HepG2 (cell line): ENCODE results near the gene REST.

Source experiments
- GABPA ChIP-seq, 2 experiments: IDR thresholded peaks; 2 replicates each; pipeline ENCODE4 v1.6.1; 2011 to 2016; ENCODE audit warnings: low read depth in 2 of 2, low read length in 1 of 2, missing biosample characterization in 1 of 2, missing genetic modification characterization in 1 of 2
- JDP2 ChIP-seq: sonication (generic); formaldehyde crosslinking; IDR thresholded peaks from 2 replicates; pipeline ENCODE4 v1.8.1; 2022; ENCODE audit warnings: missing genetic modification reagents, borderline replicate concordance
- NR2C2 ChIP-seq: sonication (generic); formaldehyde crosslinking; IDR thresholded peaks from 2 replicates; pipeline ENCODE4 v1.4.0; 2020; ENCODE audit warnings: missing genetic modification reagents, mild to moderate bottlenecking, moderate library complexity, borderline replicate concordance
- POLR2A ChIP-seq, 2 experiments: IDR thresholded peaks; 2 replicates each; pipeline ENCODE4 v1.6.1; 2011; ENCODE audit warnings: low read depth in 2 of 2, low read length in 2 of 2, mild to moderate bottlenecking in 1 of 2, moderate library complexity in 1 of 2; ENCODE audit not compliant: insufficient read depth in 1 of 2
- SMAD1 ChIP-seq: sonication (generic); formaldehyde crosslinking; IDR thresholded peaks from 2 replicates; pipeline ENCODE4 v1.4.0; 2020; ENCODE audit warnings: missing genetic modification reagents, low read depth, mild to moderate bottlenecking, borderline replicate concordance
- SMAD3 ChIP-seq: sonication (generic); formaldehyde crosslinking; IDR thresholded peaks from 2 replicates; pipeline ENCODE4 v1.4.0; 2020; ENCODE audit warnings: missing genetic modification reagents
- U2AF2 ChIP-seq: fragments of 200-400 bp; formaldehyde crosslinking; IDR thresholded peaks from 2 replicates; pipeline ENCODE4 v1.6.1; 2017; ENCODE audit warnings: low read depth, mild to moderate bottlenecking, low read length
- ZFP82 ChIP-seq: sonication (generic); formaldehyde crosslinking; IDR thresholded peaks from 2 replicates; pipeline ENCODE4 v1.5.1; 2020; ENCODE audit warnings: mild to moderate bottlenecking, missing genetic modification reagents, borderline replicate concordance
- ZNF432 ChIP-seq: sonication (generic); formaldehyde crosslinking; IDR thresholded peaks from 2 replicates; pipeline ENCODE4 v1.5.0; 2020; ENCODE audit warnings: missing genetic modification reagents, mild to moderate bottlenecking, borderline replicate concordance
- TF ChIP-seq, protein P1 (sequence below), 2 experiments: IDR thresholded peaks; 2 replicates each; pipeline ENCODE4 v1.6.1; 2011 to 2012; ENCODE audit warnings: low read length in 2 of 2, borderline replicate concordance in 1 of 2, low read depth in 1 of 2, mild to moderate bottlenecking in 1 of 2, moderate library complexity in 1 of 2
- TF ChIP-seq, protein P2 (sequence below): sonication (generic); formaldehyde crosslinking; IDR thresholded peaks from 2 replicates; pipeline ENCODE4 v1.4.0; 2020; ENCODE audit warnings: missing genetic modification reagents
- TF ChIP-seq, protein P3 (sequence below): sonication (generic); formaldehyde crosslinking; IDR thresholded peaks from 2 replicates; pipeline ENCODE4 v1.4.0; 2020; ENCODE audit warnings: missing genetic modification reagents, borderline replicate concordance
- TF ChIP-seq, protein P4 (sequence below): sonication (generic); formaldehyde crosslinking; conservative IDR thresholded peaks from 2 replicates; pipeline ENCODE4 v1.5.0; 2020; ENCODE audit warnings: missing genetic modification reagents
- TF ChIP-seq, protein P5 (sequence below): sonication (generic); formaldehyde crosslinking; IDR thresholded peaks from 2 replicates; pipeline ENCODE4 v1.5.0; 2020; ENCODE audit warnings: mild to moderate bottlenecking, missing genetic modification reagents, moderate library complexity

DNA sequence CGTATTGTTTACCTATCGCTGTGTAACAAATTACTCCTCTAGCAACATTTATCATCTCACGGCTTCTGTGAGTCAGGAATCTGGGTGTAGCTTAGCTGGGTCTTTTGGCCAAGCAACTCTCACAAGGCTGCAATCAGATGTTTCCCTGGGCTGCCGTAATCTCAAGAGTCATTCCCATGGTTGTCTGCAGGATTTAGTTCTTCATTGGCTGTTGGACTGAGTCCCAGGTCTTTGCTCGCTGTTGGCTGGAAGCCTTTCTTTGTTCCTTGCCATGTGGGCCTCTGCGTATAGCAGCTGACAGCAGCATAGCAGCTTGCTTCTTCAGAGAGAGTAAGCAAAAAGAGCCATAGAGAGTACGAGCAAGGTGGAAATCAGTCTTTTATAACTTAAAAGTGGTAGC, 87.8 kb downstream of the REST start:
- no peak for TF ChIP-seq JDP2 (CRISPR knock-in tag)
- no peak for TF ChIP-seq SMAD1 (CRISPR knock-in tag)
- TF ChIP-seq, protein P1, sequence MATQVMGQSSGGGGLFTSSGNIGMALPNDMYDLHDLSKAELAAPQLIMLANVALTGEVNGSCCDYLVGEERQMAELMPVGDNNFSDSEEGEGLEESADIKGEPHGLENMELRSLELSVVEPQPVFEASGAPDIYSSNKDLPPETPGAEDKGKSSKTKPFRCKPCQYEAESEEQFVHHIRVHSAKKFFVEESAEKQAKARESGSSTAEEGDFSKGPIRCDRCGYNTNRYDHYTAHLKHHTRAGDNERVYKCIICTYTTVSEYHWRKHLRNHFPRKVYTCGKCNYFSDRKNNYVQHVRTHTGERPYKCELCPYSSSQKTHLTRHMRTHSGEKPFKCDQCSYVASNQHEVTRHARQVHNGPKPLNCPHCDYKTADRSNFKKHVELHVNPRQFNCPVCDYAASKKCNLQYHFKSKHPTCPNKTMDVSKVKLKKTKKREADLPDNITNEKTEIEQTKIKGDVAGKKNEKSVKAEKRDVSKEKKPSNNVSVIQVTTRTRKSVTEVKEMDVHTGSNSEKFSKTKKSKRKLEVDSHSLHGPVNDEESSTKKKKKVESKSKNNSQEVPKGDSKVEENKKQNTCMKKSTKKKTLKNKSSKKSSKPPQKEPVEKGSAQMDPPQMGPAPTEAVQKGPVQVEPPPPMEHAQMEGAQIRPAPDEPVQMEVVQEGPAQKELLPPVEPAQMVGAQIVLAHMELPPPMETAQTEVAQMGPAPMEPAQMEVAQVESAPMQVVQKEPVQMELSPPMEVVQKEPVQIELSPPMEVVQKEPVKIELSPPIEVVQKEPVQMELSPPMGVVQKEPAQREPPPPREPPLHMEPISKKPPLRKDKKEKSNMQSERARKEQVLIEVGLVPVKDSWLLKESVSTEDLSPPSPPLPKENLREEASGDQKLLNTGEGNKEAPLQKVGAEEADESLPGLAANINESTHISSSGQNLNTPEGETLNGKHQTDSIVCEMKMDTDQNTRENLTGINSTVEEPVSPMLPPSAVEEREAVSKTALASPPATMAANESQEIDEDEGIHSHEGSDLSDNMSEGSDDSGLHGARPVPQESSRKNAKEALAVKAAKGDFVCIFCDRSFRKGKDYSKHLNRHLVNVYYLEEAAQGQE (IDR thresholded peaks at IDR 0.05; ENCODE audit: borderline replicate concordance in 1 of 2, low read depth in 1 of 2, low read length in 2 of 2): no peak
- TF ChIP-seq, protein P2, sequence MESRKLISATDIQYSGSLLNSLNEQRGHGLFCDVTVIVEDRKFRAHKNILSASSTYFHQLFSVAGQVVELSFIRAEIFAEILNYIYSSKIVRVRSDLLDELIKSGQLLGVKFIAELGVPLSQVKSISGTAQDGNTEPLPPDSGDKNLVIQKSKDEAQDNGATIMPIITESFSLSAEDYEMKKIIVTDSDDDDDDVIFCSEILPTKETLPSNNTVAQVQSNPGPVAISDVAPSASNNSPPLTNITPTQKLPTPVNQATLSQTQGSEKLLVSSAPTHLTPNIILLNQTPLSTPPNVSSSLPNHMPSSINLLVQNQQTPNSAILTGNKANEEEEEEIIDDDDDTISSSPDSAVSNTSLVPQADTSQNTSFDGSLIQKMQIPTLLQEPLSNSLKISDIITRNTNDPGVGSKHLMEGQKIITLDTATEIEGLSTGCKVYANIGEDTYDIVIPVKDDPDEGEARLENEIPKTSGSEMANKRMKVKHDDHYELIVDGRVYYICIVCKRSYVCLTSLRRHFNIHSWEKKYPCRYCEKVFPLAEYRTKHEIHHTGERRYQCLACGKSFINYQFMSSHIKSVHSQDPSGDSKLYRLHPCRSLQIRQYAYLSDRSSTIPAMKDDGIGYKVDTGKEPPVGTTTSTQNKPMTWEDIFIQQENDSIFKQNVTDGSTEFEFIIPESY (CRISPR knock-in tag): no peak
- TF ChIP-seq, protein P3, sequence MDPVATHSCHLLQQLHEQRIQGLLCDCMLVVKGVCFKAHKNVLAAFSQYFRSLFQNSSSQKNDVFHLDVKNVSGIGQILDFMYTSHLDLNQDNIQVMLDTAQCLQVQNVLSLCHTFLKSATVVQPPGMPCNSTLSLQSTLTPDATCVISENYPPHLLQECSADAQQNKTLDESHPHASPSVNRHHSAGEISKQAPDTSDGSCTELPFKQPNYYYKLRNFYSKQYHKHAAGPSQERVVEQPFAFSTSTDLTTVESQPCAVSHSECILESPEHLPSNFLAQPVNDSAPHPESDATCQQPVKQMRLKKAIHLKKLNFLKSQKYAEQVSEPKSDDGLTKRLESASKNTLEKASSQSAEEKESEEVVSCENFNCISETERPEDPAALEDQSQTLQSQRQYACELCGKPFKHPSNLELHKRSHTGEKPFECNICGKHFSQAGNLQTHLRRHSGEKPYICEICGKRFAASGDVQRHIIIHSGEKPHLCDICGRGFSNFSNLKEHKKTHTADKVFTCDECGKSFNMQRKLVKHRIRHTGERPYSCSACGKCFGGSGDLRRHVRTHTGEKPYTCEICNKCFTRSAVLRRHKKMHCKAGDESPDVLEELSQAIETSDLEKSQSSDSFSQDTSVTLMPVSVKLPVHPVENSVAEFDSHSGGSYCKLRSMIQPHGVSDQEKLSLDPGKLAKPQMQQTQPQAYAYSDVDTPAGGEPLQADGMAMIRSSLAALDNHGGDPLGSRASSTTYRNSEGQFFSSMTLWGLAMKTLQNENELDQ (CRISPR knock-in tag): no peak
- TF ChIP-seq, protein P4, sequence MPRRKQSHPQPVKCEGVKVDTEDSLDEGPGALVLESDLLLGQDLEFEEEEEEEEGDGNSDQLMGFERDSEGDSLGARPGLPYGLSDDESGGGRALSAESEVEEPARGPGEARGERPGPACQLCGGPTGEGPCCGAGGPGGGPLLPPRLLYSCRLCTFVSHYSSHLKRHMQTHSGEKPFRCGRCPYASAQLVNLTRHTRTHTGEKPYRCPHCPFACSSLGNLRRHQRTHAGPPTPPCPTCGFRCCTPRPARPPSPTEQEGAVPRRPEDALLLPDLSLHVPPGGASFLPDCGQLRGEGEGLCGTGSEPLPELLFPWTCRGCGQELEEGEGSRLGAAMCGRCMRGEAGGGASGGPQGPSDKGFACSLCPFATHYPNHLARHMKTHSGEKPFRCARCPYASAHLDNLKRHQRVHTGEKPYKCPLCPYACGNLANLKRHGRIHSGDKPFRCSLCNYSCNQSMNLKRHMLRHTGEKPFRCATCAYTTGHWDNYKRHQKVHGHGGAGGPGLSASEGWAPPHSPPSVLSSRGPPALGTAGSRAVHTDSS (CRISPR knock-in tag): no peak
- no peak for TF ChIP-seq GABPA (IDR thresholded peaks at IDR 0.05; ENCODE audit: low read depth, low read length)
- TF ChIP-seq GABPA (CRISPR knock-in tag; IDR thresholded peaks at IDR 0.05; ENCODE audit: low read depth): no peak
- no peak for TF ChIP-seq ZNF432
- no peak for TF ChIP-seq NR2C2 (CRISPR knock-in tag)
- no peak for TF ChIP-seq ZFP82 (CRISPR knock-in tag)
- TF ChIP-seq SMAD3 (CRISPR knock-in tag): no peak
- TF ChIP-seq, protein P5, sequence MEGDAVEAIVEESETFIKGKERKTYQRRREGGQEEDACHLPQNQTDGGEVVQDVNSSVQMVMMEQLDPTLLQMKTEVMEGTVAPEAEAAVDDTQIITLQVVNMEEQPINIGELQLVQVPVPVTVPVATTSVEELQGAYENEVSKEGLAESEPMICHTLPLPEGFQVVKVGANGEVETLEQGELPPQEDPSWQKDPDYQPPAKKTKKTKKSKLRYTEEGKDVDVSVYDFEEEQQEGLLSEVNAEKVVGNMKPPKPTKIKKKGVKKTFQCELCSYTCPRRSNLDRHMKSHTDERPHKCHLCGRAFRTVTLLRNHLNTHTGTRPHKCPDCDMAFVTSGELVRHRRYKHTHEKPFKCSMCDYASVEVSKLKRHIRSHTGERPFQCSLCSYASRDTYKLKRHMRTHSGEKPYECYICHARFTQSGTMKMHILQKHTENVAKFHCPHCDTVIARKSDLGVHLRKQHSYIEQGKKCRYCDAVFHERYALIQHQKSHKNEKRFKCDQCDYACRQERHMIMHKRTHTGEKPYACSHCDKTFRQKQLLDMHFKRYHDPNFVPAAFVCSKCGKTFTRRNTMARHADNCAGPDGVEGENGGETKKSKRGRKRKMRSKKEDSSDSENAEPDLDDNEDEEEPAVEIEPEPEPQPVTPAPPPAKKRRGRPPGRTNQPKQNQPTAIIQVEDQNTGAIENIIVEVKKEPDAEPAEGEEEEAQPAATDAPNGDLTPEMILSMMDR: no peak
- TF ChIP-seq POLR2A (IDR thresholded peaks at IDR 0.05; ENCODE audit: insufficient read depth in 1 of 2, low read depth in 2 of 2, low read length in 2 of 2): no peak
- TF ChIP-seq U2AF2: no peak
